Heart left ventricle (tissue), 13 donors: ENCODE data around the gene NOB1.

Experiments used
- CTCF ChIP-seq, 12 donors: fragments of 200-600 bp; sonication (generic) in 4 of 12; IDR thresholded peaks; one replicate each; pipeline versions ENCODE4 v1.5.0 to v1.8.0; 2018 to 2022; ENCODE audit warnings: antibody characterized with exemption in 12 of 12, mild to moderate bottlenecking in 5 of 12
- POLR2A ChIP-seq, 2 donors: fragments of 450-650 bp; IDR thresholded peaks; one replicate each; pipeline ENCODE4 v1.6.1; 2017; ENCODE audit warnings: antibody characterized with exemption in 2 of 2, mild to moderate bottlenecking in 2 of 2, moderate library complexity in 2 of 2
- donor health status: ischemic (EF 13 %, LVEDD 7.1; RV severe dilation, severe dysfunction).
- donor health status: DM: no; HTN: yes; CAD: no.
- donor health status: DM: no; HTN: no; CAD: no.
- donor health status: ischemic (EF 25% LVEDD 6.9; RV normal size, moderate dysfunction).
- donor health status: ischemic (EF 25% LVEDD 5.7; RV mildly dilated, moderate dysfunction).
- donor health status: ischemic (EF 35%, LVEDD 5.7; RV mildly dilated, moderate dysfunction).
- donor health status: nonischemic (EF 11% LVEDD 7.7; RV severe dilation, severe dysfunction).
- donor health status: DM: yes; HTN: yes; CAD: no.
- donor health status: PGD.
- donor health status: ischemic (EF 29% LVEDD 5.4; RV normal size, mild dysfunction).
- donor health status: nonischemic (EF 23%, LVEDD 6.1; RV moderate dilation, normal function).

- TF ChIP-seq CTCF (IDR thresholded peaks at IDR 0.05) (no peak), POLR2A (IDR thresholded peaks at IDR 0.05) (peak in 1 of 2 donors; percentile 66)
Observed at GRCh38 chr16:69726313-69727060, 28.2 kb downstream of the NOB1 start, which contains the start of gene NQO1.
